HG02870 (cell line): ENCODE data around the gene RPP25L.
A peak's percentile ranks its signal among the peaks of the same experiment; 100 is the strongest.

Experiments
- ATAC-seq: cut with Tn5 transposase; IDR thresholded peaks from one replicate; pipeline ENCODE4 v1.9.1; 2021; ENCODE audit warnings: mild to moderate bottlenecking, moderate library complexity; ENCODE audit not compliant: unreplicated experiment

The RPP25L gene

GRCh38 chr9:34638138-34638445, 26.2 kb upstream of the RPP25L start:
- ATAC-seq = no peak

- peak; percentile 82 for ATAC-seq
Measured at GRCh38 chr9:34637356-34638137, 25.6 kb upstream of the RPP25L start, which contains the start of gene SIGMAR1. TSS of gene SIGMAR1 (minus strand) at chr9:34637787. CDS start at chr9:34637697, 90 bp downstream.

- no peak for ATAC-seq
Measured at GRCh38 chr9:34636791-34637355, 25.0 kb upstream of the RPP25L start.

- no peak for ATAC-seq
Measured at GRCh38 chr9:34635556-34635955, 23.7 kb upstream of the RPP25L start.

GRCh38 chr9:34634551-34635248, 22.8 kb upstream of the RPP25L start:
- no peak for ATAC-seq

- no peak for ATAC-seq
Measured at GRCh38 chr9:34633851-34634550, 22.1 kb upstream of the RPP25L start.

GRCh38 chr9:34633166-34633565, 21.3 kb upstream of the RPP25L start:
- ATAC-seq = no peak

- no peak for ATAC-seq
Measured at GRCh38 chr9:34630402-34631154, 18.7 kb upstream of the RPP25L start.

- no peak for ATAC-seq
Measured at GRCh38 chr9:34629491-34629808, 17.6 kb upstream of the RPP25L start.

GRCh38 chr9:34628656-34629490, 17.0 kb upstream of the RPP25L start, which contains the start of gene ARID3C:
TSS of gene ARID3C (minus strand) at chr9:34629066. CDS start at chr9:34628014, 1,052 bp downstream.
- ATAC-seq = no peak

GRCh38 chr9:34627716-34628655, 16.1 kb upstream of the RPP25L start:
- ATAC-seq = no peak

GRCh38 chr9:34625186-34625486, 13.2 kb upstream of the RPP25L start:
- ATAC-seq = no peak

GRCh38 chr9:34624475-34625185, 12.7 kb upstream of the RPP25L start:
- ATAC-seq = no peak

- no peak for ATAC-seq
Measured at GRCh38 chr9:34623374-34624235, 11.7 kb upstream of the RPP25L start.

GRCh38 chr9:34620061-34620994, 8.4 kb upstream of the RPP25L start, which contains the start of gene DCTN3:
TSS of gene DCTN3 (minus strand) at chr9:34620495. CDS start at chr9:34620464, 31 bp downstream.
- ATAC-seq = peak; percentile 98

GRCh38 chr9:34615132-34615531, 3.2 kb upstream of the RPP25L start:
- ATAC-seq = no peak
